ENCODE data around the gene OPA3. TPM values are rescaled to one million over a fixed set of nuclear protein-coding genes. Genes with fewer than 3 reads are reported as not detected.
"Not testable (repeated sequence)": the region's sequence is repeated elsewhere in the genome, so short reads cannot be mapped to it uniquely, and the experiment has no call there.

The OPA3 gene
- total and polyA plus RNA-seq, 2 donors = 3.4 to 7.4 TPM

GRCh38 chr19:45621389-45621788, 36.8 kb upstream of the OPA3 start:
- no peaks in the 10 kb centered on the region for H3K27me3 ChIP-seq (ENCODE audit: control insufficient read depth in 2 of 2, insufficient read depth in 1 of 2, low read length in 1 of 2)
- 97% methylated on average over 17 of the region's 17 CpGs for WGBS
- H3K27ac ChIP-seq (ENCODE audit: low read depth in 1 of 2, low read length in 1 of 2) = no peak overlapping the region
- H3K4me3 ChIP-seq (ENCODE audit: low read length in 2 of 2) = no peak overlapping the region
- peaks cover 0 to under 1% of the 10 kb centered on the region in 2 donors for H3K4me1 ChIP-seq (ENCODE audit: control insufficient read depth in 2 of 2, insufficient read depth in 2 of 2, low read length in 2 of 2)
- H3K36me3 ChIP-seq (ENCODE audit: control insufficient read depth in 2 of 2, insufficient read depth in 2 of 2, low read length in 1 of 2) = peaks cover 44 to 57% of the 10 kb centered on the region in 2 donors
- DNase-seq (ENCODE audit: low read depth in 6 of 9, low spot score in 9 of 9) = no peak
- H3K9me3 ChIP-seq (ENCODE audit: control insufficient read depth in 2 of 2, insufficient read depth in 1 of 2, low read length in 1 of 2) = no peaks in the 10 kb centered on the region

- Histone ChIP-seq H3K4me3 (ENCODE audit: low read length in 2 of 2) (no peak overlapping the region), H3K9me3 (ENCODE audit: control insufficient read depth in 2 of 2, insufficient read depth in 1 of 2, low read length in 1 of 2) (peaks cover 0 to 4% of the 10 kb centered on the region in 2 donors), H3K4me1 (ENCODE audit: control insufficient read depth in 2 of 2, insufficient read depth in 2 of 2, low read length in 2 of 2) (peaks cover 0 to 6% of the 10 kb centered on the region in 2 donors), H3K36me3 (ENCODE audit: control insufficient read depth in 2 of 2, insufficient read depth in 2 of 2, low read length in 1 of 2) (peaks cover 59 to 84% of the 10 kb centered on the region in 2 donors), H3K27ac (ENCODE audit: low read depth in 1 of 2, low read length in 1 of 2) (no peak overlapping the region), H3K27me3 (ENCODE audit: control insufficient read depth in 2 of 2, insufficient read depth in 1 of 2, low read length in 1 of 2) (no peaks in the 10 kb centered on the region)
- no peak for DNase-seq (ENCODE audit: low read depth in 6 of 9, low spot score in 9 of 9)
- WGBS = 99% methylated on average over 10 of the region's 10 CpGs
Observed at GRCh38 chr19:45616704-45617017, 32.1 kb upstream of the OPA3 start.

GRCh38 chr19:45615795-45616703, 31.4 kb upstream of the OPA3 start:
- no peak overlapping the region for H3K27ac ChIP-seq (ENCODE audit: low read depth in 1 of 2, low read length in 1 of 2)
- H3K27me3 ChIP-seq (ENCODE audit: control insufficient read depth in 2 of 2, insufficient read depth in 1 of 2, low read length in 1 of 2) = no peaks in the 10 kb centered on the region
- DNase-seq (ENCODE audit: low read depth in 6 of 9, low spot score in 9 of 9) = peak in 8 of 9 donors; percentile 23 to 73 (median 49)
- WGBS = 87% methylated on average over 37 of the region's 37 CpGs
- peaks cover 0 to 6% of the 10 kb centered on the region in 2 donors for H3K4me1 ChIP-seq (ENCODE audit: control insufficient read depth in 2 of 2, insufficient read depth in 2 of 2, low read length in 2 of 2)
- peaks cover 0 to 4% of the 10 kb centered on the region in 2 donors for H3K9me3 ChIP-seq (ENCODE audit: control insufficient read depth in 2 of 2, insufficient read depth in 1 of 2, low read length in 1 of 2)
- H3K4me3 ChIP-seq (ENCODE audit: low read length in 2 of 2) = no peak overlapping the region
- H3K36me3 ChIP-seq (ENCODE audit: control insufficient read depth in 2 of 2, insufficient read depth in 2 of 2, low read length in 1 of 2) = peaks cover 53 to 79% of the 10 kb centered on the region in 2 donors

DNA sequence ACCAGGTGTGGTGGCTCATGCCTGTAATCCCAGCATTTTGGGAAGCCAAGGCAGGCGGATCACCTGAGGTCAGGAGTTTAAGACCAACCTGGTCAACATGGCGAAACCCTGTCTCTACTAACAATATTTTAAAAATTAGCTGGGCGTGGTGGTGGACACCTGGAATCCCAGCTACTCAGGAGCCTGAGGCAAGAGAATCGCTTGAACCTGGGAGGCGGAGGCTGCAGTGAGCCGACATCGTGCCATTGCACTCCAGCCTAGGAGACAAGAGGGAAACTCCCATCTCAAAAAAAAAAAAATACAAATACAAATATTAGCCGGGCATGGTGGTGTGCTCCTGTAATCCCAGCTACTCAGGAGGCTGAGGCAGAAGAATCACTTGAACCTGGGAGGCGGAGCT, 30.5 kb upstream of the OPA3 start:
- H3K4me3 ChIP-seq (ENCODE audit: low read length in 2 of 2); H3K9me3 ChIP-seq (ENCODE audit: control insufficient read depth in 2 of 2, insufficient read depth in 1 of 2, low read length in 1 of 2); H3K27ac ChIP-seq (ENCODE audit: low read depth in 1 of 2, low read length in 1 of 2); H3K27me3 ChIP-seq (ENCODE audit: control insufficient read depth in 2 of 2, insufficient read depth in 1 of 2, low read length in 1 of 2); H3K4me1 ChIP-seq (ENCODE audit: control insufficient read depth in 2 of 2, insufficient read depth in 2 of 2, low read length in 2 of 2); DNase-seq (ENCODE audit: low read depth in 6 of 9, low spot score in 9 of 9): not testable (repeated sequence)
- WGBS = 97% methylated on average over 9 of the region's 9 CpGs
- peaks cover 50 to 71% of the 10 kb centered on the region in 2 donors for H3K36me3 ChIP-seq (ENCODE audit: control insufficient read depth in 2 of 2, insufficient read depth in 2 of 2, low read length in 1 of 2)

GRCh38 chr19:45613926-45614725, 29.5 kb upstream of the OPA3 start:
- DNase-seq (ENCODE audit: low read depth in 6 of 9, low spot score in 9 of 9) = no peak
- H3K27me3 ChIP-seq (ENCODE audit: control insufficient read depth in 2 of 2, insufficient read depth in 1 of 2, low read length in 1 of 2) = no peaks in the 10 kb centered on the region
- peaks cover 51 to 69% of the 10 kb centered on the region in 2 donors for H3K36me3 ChIP-seq (ENCODE audit: control insufficient read depth in 2 of 2, insufficient read depth in 2 of 2, low read length in 1 of 2)
- WGBS = 95% methylated on average over 10 of the region's 10 CpGs
- peaks cover 0 to 6% of the 10 kb centered on the region in 2 donors for H3K4me1 ChIP-seq (ENCODE audit: control insufficient read depth in 2 of 2, insufficient read depth in 2 of 2, low read length in 2 of 2)
- H3K4me3 ChIP-seq (ENCODE audit: low read length in 2 of 2) = no peak overlapping the region
- peak overlapping the region in 1 of 2 donors; percentile 5 for H3K27ac ChIP-seq (ENCODE audit: low read depth in 1 of 2, low read length in 1 of 2)
- peaks cover 2 to 4% of the 10 kb centered on the region in 2 donors for H3K9me3 ChIP-seq (ENCODE audit: control insufficient read depth in 2 of 2, insufficient read depth in 1 of 2, low read length in 1 of 2)

- Histone ChIP-seq H3K27ac (ENCODE audit: low read depth in 1 of 2, low read length in 1 of 2) (no peak overlapping the region), H3K9me3 (ENCODE audit: control insufficient read depth in 2 of 2, insufficient read depth in 1 of 2, low read length in 1 of 2) (peaks cover 2% of the 10 kb centered on the region in 2 donors), H3K27me3 (ENCODE audit: control insufficient read depth in 2 of 2, insufficient read depth in 1 of 2, low read length in 1 of 2) (peaks cover 0 to 14% of the 10 kb centered on the region in 2 donors), H3K4me3 (ENCODE audit: low read length in 2 of 2) (no peak overlapping the region), H3K4me1 (ENCODE audit: control insufficient read depth in 2 of 2, insufficient read depth in 2 of 2, low read length in 2 of 2) (peaks cover 0 to 6% of the 10 kb centered on the region in 2 donors), H3K36me3 (ENCODE audit: control insufficient read depth in 2 of 2, insufficient read depth in 2 of 2, low read length in 1 of 2) (peaks cover 28 to 34% of the 10 kb centered on the region in 2 donors)
- DNase-seq (ENCODE audit: low read depth in 6 of 9, low spot score in 9 of 9) = no peak
- WGBS = 98% methylated on average over 6 of the region's 6 CpGs
Observed at GRCh38 chr19:45608948-45609347, 24.3 kb upstream of the OPA3 start.

DNA sequence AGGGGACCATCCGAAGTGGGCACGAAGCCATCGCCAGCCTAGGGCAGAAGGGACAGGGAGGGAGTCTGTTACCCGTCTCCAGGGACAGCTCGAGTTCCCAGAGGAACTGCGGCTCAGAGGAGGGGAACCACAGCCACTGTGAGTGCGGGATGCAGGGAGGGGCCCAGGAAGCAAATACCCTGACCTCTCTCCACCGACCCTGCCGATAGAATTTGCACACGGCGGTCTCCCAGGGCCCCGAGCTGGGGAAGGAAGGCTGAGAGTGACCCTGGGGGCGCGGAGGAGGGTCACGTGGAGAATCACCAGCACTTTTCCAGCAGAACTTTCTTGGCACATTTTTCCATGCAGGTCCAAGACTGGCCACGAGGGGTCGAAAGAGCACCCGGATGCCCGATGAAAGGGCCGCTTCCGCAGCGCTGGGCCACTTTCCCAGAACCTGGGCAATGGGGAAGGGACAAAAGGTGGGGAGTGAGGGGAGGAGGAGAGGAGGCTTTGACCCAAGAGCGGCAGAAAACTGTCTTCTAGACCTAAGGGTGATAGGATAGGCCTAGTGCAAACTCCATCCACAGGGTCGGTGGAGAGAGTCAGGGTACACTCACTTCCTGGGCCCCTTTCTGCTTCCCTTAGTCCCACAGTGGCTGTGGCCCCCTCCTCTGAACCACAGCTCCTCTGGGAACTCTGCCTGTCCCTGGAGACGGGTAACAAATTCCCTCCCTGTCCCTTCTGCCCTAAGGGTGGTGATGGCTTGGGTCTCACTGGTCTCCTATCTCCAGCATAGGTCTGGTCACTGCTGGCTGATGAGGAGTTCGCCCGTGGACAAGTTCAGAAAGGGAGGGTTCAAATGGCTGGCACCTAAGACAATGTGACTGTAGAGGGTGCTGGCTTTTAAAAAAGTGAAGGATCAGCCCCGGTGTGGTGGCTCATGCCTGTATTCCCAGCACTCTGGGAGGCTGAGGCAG, 22.7 kb upstream of the OPA3 start:
- Histone ChIP-seq H3K36me3 (ENCODE audit: control insufficient read depth in 2 of 2, insufficient read depth in 2 of 2, low read length in 1 of 2) (peaks cover 15 to 18% of the 10 kb centered on the region in 2 donors), H3K4me3 (ENCODE audit: low read length in 2 of 2) (no peak overlapping the region)
- 29% methylated on average over 28 of the region's 28 CpGs for WGBS

GRCh38 chr19:45601524-45602374, 17.1 kb upstream of the OPA3 start, which contains the start of gene GPR4:
TSS of gene GPR4 (minus strand) at chr19:45602212. CDS start at chr19:45591866, 10,346 bp downstream.
- H3K27me3 ChIP-seq (ENCODE audit: control insufficient read depth in 2 of 2, insufficient read depth in 1 of 2, low read length in 1 of 2) = peaks cover 57 to 81% of the 10 kb centered on the region in 2 donors
- no peaks in the 10 kb centered on the region for H3K36me3 ChIP-seq (ENCODE audit: control insufficient read depth in 2 of 2, insufficient read depth in 2 of 2, low read length in 1 of 2)
- DNase-seq (ENCODE audit: low read depth in 6 of 9, low spot score in 9 of 9) = no peak
- no peaks in the 10 kb centered on the region for H3K9me3 ChIP-seq (ENCODE audit: control insufficient read depth in 2 of 2, insufficient read depth in 1 of 2, low read length in 1 of 2)
- peak within 1 kb of the TSS in 1 of 2 donors; percentile 11 for H3K4me3 ChIP-seq (ENCODE audit: low read length in 2 of 2)
- no peak within 1 kb of the TSS for H3K27ac ChIP-seq (ENCODE audit: low read depth in 1 of 2, low read length in 1 of 2)
- H3K4me1 ChIP-seq (ENCODE audit: control insufficient read depth in 2 of 2, insufficient read depth in 2 of 2, low read length in 2 of 2) = peaks cover 0 to 2% of the 10 kb centered on the region in 2 donors
- 6% methylated on average over 52 of the region's 52 CpGs for WGBS

More for the DNA sequence above, 22.7 kb upstream of the OPA3 start:
- Histone ChIP-seq H3K27me3 (ENCODE audit: control insufficient read depth in 2 of 2, insufficient read depth in 1 of 2, low read length in 1 of 2) (peaks cover 10 to 29% of the 10 kb centered on the region in 2 donors), H3K27ac (ENCODE audit: low read depth in 1 of 2, low read length in 1 of 2) (no peak overlapping the region), H3K9me3 (ENCODE audit: control insufficient read depth in 2 of 2, insufficient read depth in 1 of 2, low read length in 1 of 2) (peaks cover 2% of the 10 kb centered on the region in 2 donors), H3K4me1 (ENCODE audit: control insufficient read depth in 2 of 2, insufficient read depth in 2 of 2, low read length in 2 of 2) (peaks cover 0 to 6% of the 10 kb centered on the region in 2 donors)
- DNase-seq (ENCODE audit: low read depth in 6 of 9, low spot score in 9 of 9) = peak in 3 of 9 donors; percentile 15 to 44 (median 32)
